Epithelial cell of proximal tubule (primary cell): ENCODE data around the gene RNF125. TPM values are rescaled to one million over a fixed set of nuclear protein-coding genes. Genes with fewer than 3 reads are reported as not detected.

ENCODE experiments used
- DNase-seq: peaks from one replicate; pipeline ENCODE4 v3.0.0-alpha.2; 2011; ENCODE audit warnings: low read depth
- H3K4me3 ChIP-seq: 2 replicates; pipeline ENCODE4 v1.5.1; 2011; ENCODE audit warnings: low read depth, mild to moderate bottlenecking, low read length
- total RNA-seq: library from RNA; depleted of rRNA; stranded (reverse); fragments of >200 nt; gene quantifications from 2 replicates; pipeline ENCODE4 v1.2.3, GENCODE V29; 2015
- TF ChIP-seq, protein P1 (sequence below): conservative IDR thresholded peaks from 2 replicates; pipeline ENCODE4 v1.5.1; 2012; ENCODE audit warnings: low read depth, mild to moderate bottlenecking, low read length

RNF125 gene
- total RNA-seq, 1 donor from 2014 or later: 3.4 TPM

DNA sequence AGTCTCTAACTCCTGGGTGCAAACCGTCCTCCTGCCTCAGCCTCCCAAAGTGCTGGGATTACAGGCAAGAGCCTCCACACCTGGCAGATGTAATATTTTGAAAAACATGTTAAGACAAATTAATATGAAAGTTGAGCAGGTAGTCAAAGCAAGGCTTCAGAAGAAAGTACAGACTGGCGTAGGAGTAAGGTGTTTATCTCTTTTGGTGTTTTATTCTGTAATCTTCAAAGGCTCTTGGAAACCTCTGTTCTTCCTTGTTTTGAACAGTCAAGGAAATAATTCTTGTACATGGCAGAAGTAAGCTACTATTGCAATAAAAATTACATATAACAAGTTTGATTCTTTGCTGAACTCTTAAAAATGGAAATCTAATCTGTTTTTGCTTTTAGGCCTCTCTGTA, 78.3 kb downstream of the RNF125 start:
- no peak overlapping the region for H3K4me3 ChIP-seq
- DNase-seq: no peak
- TF ChIP-seq, protein P1, sequence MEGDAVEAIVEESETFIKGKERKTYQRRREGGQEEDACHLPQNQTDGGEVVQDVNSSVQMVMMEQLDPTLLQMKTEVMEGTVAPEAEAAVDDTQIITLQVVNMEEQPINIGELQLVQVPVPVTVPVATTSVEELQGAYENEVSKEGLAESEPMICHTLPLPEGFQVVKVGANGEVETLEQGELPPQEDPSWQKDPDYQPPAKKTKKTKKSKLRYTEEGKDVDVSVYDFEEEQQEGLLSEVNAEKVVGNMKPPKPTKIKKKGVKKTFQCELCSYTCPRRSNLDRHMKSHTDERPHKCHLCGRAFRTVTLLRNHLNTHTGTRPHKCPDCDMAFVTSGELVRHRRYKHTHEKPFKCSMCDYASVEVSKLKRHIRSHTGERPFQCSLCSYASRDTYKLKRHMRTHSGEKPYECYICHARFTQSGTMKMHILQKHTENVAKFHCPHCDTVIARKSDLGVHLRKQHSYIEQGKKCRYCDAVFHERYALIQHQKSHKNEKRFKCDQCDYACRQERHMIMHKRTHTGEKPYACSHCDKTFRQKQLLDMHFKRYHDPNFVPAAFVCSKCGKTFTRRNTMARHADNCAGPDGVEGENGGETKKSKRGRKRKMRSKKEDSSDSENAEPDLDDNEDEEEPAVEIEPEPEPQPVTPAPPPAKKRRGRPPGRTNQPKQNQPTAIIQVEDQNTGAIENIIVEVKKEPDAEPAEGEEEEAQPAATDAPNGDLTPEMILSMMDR: no peak

DNA sequence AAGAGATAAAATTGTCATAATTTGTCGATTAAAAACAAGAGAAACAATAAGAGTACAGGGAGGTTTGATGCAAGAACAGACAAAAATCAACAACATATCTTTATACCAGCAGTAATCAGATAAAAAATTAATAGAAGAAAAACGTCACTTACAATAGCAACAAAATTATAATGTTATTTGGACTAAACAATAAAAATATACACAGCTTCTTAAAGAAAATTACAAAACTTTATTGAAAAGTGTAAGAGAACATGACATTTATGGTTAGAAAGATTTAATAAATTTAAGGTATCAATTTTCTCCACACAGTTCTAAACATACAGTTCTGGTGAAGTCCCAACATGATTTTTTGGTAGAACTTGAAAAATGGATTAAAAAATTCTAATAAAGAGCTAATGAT, 85.9 kb downstream of the RNF125 start:
- no peak for DNase-seq

DNA sequence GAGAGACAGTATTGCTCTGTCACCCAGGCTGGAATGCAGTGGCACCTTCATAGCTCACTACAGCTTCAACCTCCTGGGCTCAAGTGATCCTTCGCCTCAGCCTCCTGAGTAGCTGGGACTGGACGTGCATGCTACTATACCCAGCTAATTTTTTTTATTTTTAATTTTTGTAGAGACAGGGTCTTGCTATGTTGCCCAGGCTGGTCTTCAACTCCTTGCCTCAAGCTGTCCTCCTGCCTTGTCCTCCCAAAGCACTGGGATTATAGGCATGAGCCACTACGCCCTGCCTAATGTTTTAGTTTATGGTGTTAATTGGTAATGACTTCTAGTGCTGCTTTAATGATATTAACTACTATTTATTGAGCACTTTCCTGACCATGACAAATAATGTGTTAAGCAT, 91.4 kb downstream of the RNF125 start:
- DNase-seq: no peak
- H3K4me3 ChIP-seq: no peak overlapping the region
- TF ChIP-seq, protein P1: no peak

More for the DNA sequence above, 85.9 kb downstream of the RNF125 start:
- TF ChIP-seq, protein P1: no peak
- H3K4me3 ChIP-seq: no peak overlapping the region

DNA sequence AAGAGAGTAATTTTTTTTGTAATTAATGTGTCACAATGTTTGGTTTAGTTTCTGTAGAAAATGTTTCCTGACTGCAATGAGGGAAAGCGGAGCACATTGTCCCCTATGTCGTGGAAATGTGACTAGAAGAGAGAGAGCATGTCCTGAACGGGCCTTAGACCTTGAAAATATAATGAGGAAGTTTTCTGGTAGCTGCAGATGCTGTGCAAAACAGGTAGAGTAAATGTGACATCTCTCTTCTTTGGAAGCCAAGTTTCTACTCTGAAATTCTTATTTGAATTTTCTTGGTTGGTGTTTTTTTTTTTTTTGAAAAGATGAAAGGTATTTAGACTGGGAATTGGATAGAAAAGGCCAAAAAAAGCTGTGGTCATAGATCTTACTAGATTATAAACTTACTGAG, 93.1 kb downstream of the RNF125 start:
- DNase-seq: no peak
- TF ChIP-seq, protein P1: no peak
- no peak overlapping the region for H3K4me3 ChIP-seq

DNA sequence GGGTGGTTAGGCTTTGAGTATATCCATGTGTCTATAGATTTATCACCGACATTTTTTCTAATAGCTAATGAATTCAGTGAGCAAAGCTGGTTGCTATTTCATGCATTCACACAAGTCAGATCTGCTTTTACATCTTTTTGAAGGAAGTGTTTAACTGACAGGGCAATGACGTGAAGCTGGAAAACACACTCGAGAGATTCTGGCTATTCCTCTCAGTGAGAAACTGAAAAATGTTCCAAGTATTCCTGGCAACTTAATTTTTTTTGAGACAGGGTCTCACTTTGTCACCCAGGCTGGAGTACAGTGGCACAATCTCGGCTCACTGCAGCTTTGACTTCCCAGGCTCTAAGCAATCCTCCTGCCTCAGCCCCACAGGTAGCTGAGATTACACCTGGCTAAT, 94.2 kb downstream of the RNF125 start:
- TF ChIP-seq, protein P1: no peak
- no peak overlapping the region for H3K4me3 ChIP-seq
- no peak for DNase-seq

DNA sequence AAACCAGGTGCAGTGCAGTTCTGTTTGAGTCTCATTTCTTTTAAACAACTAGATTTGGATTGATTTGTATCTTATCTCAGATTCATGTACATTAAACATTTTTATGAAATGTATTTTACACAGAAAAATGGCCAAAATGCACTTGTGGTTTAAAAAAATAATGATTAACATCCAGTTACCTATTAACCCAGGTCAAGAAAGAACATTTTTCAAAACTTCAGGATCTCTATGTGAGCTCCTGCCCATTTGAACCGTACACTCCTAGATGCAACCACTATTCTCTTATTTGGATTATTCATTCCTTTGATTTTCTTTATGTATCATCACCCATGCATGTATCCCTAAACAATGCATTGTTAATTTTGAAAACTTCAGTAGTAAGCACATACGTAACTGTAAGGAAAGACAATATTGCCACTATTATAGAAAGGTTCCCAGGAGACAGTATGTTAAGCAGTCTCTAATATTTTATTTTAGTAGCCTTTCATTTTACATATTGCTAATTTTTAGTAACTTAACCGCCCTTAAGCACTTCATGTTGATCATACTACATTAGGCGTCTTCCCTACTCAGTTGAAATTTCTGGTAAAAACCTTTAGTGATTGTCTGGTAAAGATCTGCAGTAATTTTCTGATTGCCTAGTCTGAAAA, 95.8 kb downstream of the RNF125 start:
- no peak for DNase-seq
- TF ChIP-seq, protein P1: no peak
- H3K4me3 ChIP-seq: no peak overlapping the region

DNA sequence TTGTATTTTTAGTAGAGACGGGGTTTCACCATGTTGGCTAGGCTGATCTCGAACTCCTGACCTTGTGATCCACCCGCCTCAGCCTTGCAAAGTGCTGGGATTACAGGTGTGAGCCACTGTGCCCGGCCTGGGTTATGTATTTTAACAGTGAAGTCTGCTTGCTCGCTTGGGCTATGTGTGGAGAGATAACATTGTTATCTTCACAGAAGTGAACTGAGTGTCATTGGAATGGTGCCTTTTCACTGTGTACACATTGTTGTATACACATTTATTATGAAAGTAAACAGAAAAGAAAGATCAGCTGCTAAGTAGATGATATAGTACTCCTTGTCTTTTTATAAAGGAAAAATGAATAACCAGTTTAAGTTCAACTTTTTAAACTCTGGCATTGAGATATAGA, 103.4 kb downstream of the RNF125 start:
- TF ChIP-seq, protein P1: no peak
- DNase-seq: no peak
- H3K4me3 ChIP-seq: no peak overlapping the region
